Breast epithelium (tissue), 3 donors: ENCODE data around the gene SQOR.

Experiments used
- POLR2A ChIP-seq: fragments of 450-650 bp; IDR thresholded peaks from one replicate; pipeline ENCODE4 v1.6.1; 2016; ENCODE audit warnings: antibody characterized with exemption, mild to moderate bottlenecking, moderate library complexity
- TF ChIP-seq, protein P1 (sequence below), 3 donors: fragments of 450-650 bp; IDR thresholded peaks; one replicate each; pipeline ENCODE4 v1.5.1; 2016 to 2017; ENCODE audit warnings: antibody characterized with exemption in 3 of 3, mild to moderate bottlenecking in 3 of 3, moderate library complexity in 3 of 3

DNA sequence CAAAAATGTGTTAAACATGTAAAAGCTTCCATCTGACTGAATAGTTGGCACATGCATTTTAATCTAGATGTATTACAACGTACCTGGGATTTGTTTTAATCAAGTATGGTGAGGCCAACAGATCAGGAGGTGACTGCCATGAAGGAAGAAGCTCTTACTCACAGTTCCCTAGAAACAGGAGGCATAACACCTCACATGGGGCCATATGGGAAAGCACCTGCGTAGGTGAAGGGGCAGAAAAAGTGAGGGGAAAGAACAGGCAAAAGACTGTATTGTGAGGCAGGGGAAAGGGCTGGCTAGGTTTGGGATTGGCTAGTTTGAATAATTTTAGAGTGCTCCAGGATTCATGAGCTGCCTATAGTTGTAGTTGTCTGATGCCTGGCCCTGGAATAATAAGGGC lies 9.6 kb downstream of the SQOR start:
- TF ChIP-seq, protein P1, sequence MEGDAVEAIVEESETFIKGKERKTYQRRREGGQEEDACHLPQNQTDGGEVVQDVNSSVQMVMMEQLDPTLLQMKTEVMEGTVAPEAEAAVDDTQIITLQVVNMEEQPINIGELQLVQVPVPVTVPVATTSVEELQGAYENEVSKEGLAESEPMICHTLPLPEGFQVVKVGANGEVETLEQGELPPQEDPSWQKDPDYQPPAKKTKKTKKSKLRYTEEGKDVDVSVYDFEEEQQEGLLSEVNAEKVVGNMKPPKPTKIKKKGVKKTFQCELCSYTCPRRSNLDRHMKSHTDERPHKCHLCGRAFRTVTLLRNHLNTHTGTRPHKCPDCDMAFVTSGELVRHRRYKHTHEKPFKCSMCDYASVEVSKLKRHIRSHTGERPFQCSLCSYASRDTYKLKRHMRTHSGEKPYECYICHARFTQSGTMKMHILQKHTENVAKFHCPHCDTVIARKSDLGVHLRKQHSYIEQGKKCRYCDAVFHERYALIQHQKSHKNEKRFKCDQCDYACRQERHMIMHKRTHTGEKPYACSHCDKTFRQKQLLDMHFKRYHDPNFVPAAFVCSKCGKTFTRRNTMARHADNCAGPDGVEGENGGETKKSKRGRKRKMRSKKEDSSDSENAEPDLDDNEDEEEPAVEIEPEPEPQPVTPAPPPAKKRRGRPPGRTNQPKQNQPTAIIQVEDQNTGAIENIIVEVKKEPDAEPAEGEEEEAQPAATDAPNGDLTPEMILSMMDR (IDR thresholded peaks at IDR 0.05), result no peak
- no peak for TF ChIP-seq POLR2A
